GM21423 (cell line): ENCODE data around the gene FAT2.

Experiments
- ATAC-seq: cut with Tn5 transposase; IDR thresholded peaks from one replicate; pipeline ENCODE4 v1.9.1; 2021; ENCODE audit warnings: mild to moderate bottlenecking, moderate library complexity; ENCODE audit not compliant: unreplicated experiment

The FAT2 gene

DNA sequence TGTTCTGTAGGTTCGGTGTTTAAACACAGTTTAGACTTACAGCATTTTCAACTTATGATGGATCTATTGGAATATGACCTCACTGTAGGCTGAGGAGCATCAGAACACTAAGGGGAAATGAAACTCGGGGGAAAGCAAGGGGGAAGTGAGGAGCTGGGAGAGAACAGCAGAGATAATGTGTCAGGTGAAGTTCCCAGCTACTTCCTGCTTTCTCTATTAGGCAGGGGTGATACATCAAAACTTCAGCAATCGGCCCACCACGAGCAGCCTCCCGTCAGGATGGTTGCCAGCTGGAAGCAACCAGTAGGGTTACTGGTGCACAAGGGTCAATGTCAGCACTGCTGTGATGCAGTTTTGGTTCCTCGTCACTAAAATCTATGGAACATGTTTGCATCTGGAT, 34.3 kb downstream of the FAT2 start:
- no peak for ATAC-seq

GRCh38 chr5:151555760-151556576, 35.2 kb downstream of the FAT2 start:
- ATAC-seq = no peak

GRCh38 chr5:151553695-151554094, 37.4 kb downstream of the FAT2 start:
- ATAC-seq = no peak

DNA sequence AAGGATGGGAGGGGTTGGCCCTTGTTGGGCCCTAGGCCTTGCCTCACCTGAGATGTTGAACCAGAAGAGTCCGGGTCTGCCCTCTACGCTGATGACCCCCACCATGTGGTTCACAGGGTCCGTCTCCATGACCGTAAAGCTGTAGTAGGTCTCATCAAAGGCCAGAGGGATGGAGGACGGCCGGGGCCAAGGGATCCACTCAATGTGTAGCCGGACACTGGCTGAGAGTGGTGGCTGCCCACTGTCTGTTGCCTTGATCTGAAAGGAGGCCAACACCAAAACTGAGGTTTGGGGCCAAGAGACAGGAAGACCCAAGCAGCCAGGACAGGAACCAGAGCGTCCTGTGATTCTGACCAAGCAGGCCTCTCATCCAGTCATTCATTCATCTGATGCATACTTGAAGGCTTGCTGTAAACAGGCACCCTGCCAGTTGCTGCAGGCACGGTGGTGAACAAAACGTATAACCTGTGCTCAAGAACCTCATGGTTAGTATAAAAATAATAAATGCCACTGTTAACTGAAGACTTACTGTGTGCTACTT, 37.9 kb downstream of the FAT2 start:
- no peak for ATAC-seq

GRCh38 chr5:151551985-151552384, 39.1 kb downstream of the FAT2 start:
- no peak for ATAC-seq

DNA sequence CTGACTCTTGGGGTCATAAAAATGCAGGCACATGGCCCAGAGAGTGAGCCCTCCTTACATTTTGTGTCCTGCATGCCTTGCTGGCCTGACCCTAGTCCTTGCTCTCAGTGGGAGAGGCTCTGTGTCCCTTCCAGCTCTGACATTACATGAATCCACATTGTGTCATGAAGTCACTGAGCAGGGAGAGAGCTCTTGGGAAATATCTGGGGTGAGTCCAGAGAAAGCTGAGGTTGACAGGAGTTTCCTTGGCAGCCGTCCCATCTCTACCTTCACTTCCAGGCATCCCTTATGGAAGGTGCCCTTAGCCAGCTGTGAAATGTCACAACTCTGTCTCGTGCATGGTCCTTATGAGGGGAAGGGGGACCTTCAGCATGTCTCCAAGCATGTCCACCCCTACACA, 41.0 kb downstream of the FAT2 start:
- no peak for ATAC-seq

DNA sequence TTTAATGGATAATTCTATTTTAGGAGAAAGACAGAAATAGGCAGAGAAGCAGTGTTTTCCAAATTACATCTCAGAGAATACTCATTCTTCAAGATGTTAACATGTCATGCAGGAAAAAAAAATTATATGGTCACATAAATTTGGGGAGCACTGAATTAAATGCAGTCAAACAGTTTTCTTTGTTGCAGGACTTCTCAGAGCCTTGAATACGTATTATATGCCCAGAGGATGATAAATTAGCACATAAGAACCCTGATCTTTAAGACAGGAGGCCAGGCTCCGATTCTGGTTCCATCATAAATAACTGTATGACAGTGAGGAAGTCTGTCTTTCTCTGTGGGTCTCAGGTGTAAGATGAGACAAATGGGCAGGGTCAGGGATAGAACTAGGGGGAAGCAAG, 41.4 kb downstream of the FAT2 start:
- no peak for ATAC-seq

DNA sequence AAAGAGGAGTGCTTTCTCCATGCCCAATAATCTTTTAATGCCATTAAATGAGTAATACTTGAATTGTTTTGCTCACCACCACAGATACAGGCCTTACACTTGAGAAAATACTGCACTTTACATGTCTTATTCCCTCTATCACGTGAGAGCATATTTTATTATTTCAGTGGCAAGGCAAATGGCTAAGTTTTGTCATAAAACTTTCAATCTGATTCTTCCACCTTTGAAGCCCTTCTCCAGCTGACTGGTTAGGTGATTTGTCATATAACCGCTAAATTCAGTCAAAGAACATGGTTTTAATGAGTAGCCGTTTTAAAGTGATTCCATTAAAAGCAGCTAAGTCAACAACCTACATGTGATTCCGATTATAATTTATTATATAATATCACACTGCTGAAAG, 43.8 kb downstream of the FAT2 start:
- no peak for ATAC-seq

DNA sequence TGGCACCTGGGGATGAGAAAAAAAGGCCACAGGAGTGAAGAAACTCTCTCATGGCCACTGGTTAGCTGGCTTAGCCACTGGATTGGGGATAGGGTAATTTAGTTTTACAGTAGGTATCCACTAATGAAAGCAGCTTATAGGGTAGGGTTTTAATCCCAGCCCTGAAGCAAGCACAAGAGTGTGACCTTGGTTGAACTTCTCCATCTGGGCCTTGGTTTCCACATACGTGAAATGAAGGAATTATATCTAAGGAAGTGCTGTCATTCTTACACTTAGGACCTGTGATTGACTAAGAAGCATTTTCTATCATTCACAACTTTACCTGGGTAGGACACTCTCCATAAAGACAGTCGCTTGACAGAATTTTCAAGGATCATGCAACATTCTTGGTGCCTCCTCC, 49.6 kb downstream of the FAT2 start:
- no peak for ATAC-seq
